Activated T-cell treated with anti-CD3 and anti-CD28 coated beads for 48 hours (primary cell): ENCODE results near the gene VGLL1.

Source experiments
- DNase-seq: peaks from one replicate; pipeline ENCODE4 v3.0.0-alpha.2; 2020; ENCODE audit warnings: low read depth

The VGLL1 gene

GRCh38 chrX:136551410-136551809 is 19.4 kb downstream of the VGLL1 start:
- DNase-seq: no peak

- DNase-seq: no peak
Measured at GRCh38 chrX:136555694-136556093, 23.7 kb downstream of the VGLL1 start.

- no peak for DNase-seq
Measured at GRCh38 chrX:136572030-136572429, 40.0 kb downstream of the VGLL1 start.

- no peak for DNase-seq
Measured at GRCh38 chrX:136574548-136574947, 42.5 kb downstream of the VGLL1 start.

GRCh38 chrX:136577552-136577951 is 45.5 kb downstream of the VGLL1 start:
- peak; percentile 49 for DNase-seq

- DNase-seq: no peak
Measured at GRCh38 chrX:136580316-136580715, 48.3 kb downstream of the VGLL1 start.

GRCh38 chrX:136582624-136583023 is 50.6 kb downstream of the VGLL1 start:
- DNase-seq: no peak

GRCh38 chrX:136584545-136584944 is 52.5 kb downstream of the VGLL1 start:
- peak; percentile 30 for DNase-seq

- no peak for DNase-seq
Measured at GRCh38 chrX:136585262-136585661, 53.2 kb downstream of the VGLL1 start.

GRCh38 chrX:136585960-136586359 is 53.9 kb downstream of the VGLL1 start:
- no peak for DNase-seq

- no peak for DNase-seq
Measured at GRCh38 chrX:136586386-136586785, 54.4 kb downstream of the VGLL1 start.

GRCh38 chrX:136587532-136587931 is 55.5 kb downstream of the VGLL1 start:
- no peak for DNase-seq

- no peak for DNase-seq
Measured at GRCh38 chrX:136588036-136588435, 56.0 kb downstream of the VGLL1 start.

- no peak for DNase-seq
Measured at GRCh38 chrX:136589966-136590365, 58.0 kb downstream of the VGLL1 start.

- no peak for DNase-seq
Measured at GRCh38 chrX:136597356-136597755, 65.3 kb downstream of the VGLL1 start.

- no peak for DNase-seq
Measured at GRCh38 chrX:136597954-136598353, 65.9 kb downstream of the VGLL1 start.

GRCh38 chrX:136598631-136599030 is 66.6 kb downstream of the VGLL1 start:
- no peak for DNase-seq

- no peak for DNase-seq
Measured at GRCh38 chrX:136600059-136600458, 68.0 kb downstream of the VGLL1 start.
